Measurements from ENCODE around the gene HBE1.
A peak's percentile ranks its signal among the peaks of the same experiment; 100 is the strongest.
"Not testable (repeated sequence)": the region's sequence is repeated elsewhere in the genome, so short reads cannot be mapped to it uniquely, and the experiment has no call there.

HBE1 gene

GRCh38 chr11:5269715-5270147 is at the start of gene HBE1:
Gene HBE1, minus strand, starts transcription at chr11:5269945. Its CDS starts 55 bp downstream, at chr11:5269890.
- DNase-seq: no peak

DNA sequence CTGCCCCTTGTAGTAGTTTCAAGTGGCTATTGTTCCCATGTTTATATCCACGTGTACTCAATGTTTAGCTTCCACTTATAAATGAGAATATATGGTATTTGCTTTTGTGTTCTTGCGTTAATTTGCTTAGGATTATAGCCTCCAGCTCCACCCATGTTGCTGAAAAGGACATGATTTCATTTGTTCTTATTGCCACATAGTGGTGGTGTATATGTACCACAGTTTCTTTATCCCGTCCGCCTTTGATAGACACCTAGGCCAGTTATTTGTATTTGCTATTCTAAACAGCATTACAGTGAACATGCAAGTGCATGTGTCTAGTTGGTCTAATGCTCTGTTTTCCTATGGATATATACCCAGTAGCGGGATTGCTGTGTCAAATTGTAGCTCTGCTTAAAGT is 47.5 kb upstream of the HBE1 start:
- DNase-seq: no peak

GRCh38 chr11:5313326-5314023 is 43.7 kb upstream of the HBE1 start:
- not testable (repeated sequence) for DNase-seq

DNA sequence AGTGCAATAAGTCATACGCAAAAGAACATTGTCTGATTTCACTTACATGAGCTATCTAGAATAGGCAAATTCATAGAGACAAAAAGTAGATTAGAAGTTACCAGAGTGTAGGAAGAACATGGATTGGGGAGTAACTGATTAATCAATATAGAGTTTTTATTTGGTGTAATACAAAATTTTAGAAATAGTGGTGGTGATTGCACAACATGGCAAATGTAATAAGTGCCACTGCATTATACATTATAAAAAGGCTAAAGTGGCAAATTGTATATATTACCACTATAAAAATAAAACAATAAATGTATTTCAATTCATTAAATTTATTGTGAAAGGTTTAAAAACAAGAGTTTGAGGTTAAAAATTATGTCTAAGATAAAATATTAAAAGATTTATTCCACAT is 40.7 kb upstream of the HBE1 start:
- DNase-seq: no peak

DNA sequence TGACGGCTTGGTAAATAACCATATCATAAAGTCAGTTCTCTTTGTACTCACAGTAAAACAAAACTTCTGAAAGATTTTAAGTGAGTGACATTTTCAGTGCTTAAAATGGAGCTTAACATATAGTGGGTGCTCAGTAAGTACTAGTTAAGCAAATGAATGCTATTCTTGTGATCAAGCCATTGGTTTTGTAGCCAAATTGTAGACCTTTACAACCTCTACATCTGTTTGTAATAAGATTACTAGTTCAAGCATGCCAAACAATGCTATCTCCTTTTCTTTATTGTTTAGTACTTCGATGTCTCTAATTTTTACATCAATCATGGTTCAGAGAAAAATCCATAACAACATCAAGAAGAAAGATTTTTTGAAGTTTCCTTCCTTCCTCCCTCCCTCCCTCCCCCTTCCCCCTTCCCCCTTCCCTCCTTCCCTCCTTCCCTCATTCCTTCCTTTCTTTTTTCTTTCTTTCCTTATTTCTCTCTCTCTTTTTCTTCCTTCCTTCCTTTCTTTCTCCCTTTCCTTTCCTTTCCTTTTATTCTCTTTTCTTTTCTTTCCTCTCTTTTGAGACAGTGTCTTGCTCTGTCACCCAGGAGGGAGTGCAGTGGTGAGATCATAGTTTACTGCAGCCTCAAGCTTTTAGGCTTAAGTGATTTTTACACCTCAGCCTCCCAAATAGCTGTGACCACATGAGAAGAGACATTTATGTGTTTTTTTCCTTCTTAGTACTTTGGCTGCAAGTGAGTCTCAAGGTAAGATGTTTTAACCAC is 37.7 kb upstream of the HBE1 start:
- no peak for DNase-seq

DNA sequence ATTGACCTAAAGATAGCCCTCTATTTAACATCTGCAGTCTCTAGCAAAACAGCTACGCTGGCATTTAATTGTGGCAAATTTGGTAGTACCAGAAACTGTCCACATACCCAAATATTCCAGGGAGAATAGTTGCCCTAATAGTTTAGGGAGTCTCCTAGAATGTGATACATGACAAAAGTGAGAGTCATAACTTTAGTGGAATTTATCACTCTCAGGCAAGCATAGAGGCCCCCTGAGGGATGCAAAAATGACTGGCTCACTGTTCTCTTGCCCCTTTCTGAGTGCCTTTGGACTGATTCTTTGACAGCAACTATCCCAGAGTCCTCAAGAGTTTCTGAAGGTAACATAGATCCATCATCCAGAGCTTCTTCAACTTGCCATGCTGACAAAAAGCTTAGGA is 34.3 kb upstream of the HBE1 start:
- no peak for DNase-seq

GRCh38 chr11:5303626-5304025 is 33.9 kb upstream of the HBE1 start:
- no peak for DNase-seq

DNA sequence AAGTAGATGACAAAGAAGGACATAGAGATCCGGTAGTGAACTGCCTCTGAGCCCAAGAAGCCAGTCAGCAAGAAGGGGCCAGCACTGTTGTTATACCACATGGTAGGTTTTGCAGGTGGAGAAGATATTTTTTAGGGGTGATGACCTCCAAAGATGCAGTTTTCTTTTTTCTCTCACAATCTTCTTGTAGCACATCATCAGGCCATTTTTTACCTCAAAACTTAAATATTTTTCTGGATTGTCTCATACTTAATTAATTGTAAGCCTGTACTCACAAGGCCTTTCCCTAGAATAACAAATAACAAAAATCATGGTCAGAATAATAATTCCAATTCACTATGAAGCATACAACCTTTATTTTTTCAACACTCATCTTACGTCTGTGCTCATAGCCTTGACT is 32.1 kb upstream of the HBE1 start, which contains the start of gene OR51B4:
OR51B4 (minus strand) TSS at position 101 of the 400 bp plus-strand sequence; CDS start at position 101, 0 bp downstream.
- no peak for DNase-seq

GRCh38 chr11:5300251-5300650 is 30.5 kb upstream of the HBE1 start:
- DNase-seq: no peak

DNA sequence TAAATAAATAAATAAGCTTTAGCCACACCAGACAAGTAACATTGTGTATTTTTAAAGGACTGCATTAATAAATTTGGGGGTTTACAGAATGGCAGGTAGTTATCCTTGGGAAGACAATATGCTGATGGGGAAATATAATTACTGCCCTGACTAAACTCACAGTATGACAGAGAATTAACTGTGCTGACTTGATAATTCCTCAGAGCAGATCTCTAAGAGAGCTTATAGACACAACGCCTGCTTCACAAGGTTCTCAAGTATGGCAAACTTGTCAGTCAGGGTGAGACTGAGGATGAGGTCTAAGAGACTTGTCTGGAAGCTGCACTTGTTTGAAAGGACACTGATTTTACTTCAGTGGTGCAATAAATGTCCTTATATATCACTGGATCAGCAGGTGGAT is 28.7 kb upstream of the HBE1 start:
- no peak for DNase-seq

- no peak for DNase-seq
These were observed 28.1 kb upstream of the HBE1 start for GRCh38 chr11:5297721-5298323.

DNA sequence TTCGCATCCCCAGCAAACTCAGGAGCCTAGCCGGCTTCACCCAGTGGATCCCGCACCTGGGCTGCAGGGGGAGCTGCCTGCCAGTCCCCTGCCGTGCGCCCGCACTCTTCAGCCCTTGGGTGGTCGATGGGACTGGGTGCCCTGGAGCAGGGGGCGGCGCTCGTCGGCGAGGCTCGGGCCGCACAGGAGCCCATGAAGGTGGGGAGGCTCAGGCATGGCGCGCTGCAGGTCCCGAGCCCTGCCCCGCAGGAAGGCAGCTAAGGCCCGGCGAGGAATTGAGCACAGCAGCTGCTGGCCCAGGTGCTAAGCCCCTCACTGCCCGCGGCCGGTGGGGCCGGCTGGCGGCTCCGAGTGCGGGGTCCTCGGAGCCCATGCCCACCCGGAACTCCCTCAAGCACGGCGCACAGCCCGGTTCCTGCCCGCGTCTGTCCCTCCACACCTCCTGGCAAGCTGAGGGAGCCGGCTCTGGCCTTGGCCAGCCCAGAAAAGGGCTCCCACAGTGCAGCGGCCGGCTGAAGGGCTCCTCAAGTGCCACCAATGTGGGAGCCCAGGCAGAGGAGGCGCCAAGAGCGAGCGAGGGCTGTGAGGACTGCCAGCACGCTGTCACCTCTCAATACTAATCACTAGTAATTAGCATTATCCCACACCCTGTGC is 24.7 kb upstream of the HBE1 start:
- DNase-seq: not testable (repeated sequence)

GRCh38 chr11:5293028-5293427 is 23.3 kb upstream of the HBE1 start:
- DNase-seq: no peak

DNA sequence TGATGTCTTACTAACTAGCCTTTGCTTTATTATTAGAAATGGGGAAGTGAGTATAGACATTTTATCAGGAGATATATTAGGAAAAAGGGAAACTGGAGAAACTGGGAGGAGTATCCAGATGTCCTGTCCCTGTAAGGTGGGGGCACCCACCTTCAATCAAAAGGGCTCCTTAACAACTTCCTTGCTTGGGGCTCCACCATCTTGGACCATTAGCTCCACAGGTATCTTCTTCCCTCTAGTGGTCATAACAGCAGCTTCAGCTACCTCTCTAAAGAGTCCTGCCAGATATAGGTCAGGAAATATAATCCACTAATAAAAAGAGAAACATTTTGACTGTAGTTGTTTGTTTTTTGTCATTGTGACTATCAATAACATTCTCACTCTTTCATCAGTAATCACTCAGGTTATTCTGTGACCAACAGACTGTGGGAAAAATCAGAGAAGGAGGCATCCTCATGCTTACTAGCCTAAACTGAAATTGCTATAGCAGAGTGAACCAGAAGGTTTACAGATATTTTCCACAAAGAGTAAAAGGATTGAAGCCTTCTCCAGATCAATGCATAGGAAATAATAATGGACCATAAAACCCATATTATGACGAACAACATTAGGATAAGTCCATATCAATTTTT is 21.6 kb upstream of the HBE1 start:
- DNase-seq: peak; percentile 17 to 61

DNA sequence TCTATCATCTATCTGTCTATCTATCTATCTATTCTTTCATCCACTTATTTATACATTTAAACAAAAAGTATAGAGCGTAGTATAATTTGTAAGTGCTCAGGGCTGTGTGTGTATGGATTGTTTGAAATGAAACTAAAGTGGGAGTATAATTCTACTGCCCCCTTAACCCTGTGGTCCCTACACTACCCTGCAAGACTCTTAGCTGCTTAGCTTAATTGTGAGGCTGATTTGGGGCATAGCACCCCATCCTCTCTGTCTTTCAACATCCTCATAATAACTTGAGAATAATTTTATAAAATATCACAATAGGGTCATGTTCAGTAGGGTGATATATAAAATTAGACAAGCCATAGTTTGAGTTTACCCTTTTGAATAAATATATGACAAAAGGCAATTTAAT is 20.4 kb upstream of the HBE1 start:
- no peak for DNase-seq

DNA sequence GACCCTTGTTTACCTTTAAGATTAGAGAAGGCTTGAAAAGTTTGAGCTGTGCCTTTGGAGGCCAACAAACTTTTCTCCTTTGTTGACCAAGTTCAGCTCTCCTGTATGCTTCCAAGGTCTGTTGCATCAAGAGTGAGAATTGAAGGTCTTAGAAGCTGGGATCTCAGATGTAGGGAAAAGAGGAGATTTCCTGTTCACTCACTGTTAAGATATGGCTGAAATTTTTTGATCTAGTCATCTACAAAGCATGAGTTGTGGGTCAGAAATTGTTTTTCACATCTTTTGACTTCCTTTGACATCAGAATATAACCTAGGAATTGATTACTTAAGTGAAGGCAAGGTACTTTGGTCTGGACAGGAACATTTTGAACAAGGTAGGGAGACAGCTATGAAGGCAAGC is 20.0 kb upstream of the HBE1 start:
- DNase-seq: peak; percentile 15 to 18

DNA sequence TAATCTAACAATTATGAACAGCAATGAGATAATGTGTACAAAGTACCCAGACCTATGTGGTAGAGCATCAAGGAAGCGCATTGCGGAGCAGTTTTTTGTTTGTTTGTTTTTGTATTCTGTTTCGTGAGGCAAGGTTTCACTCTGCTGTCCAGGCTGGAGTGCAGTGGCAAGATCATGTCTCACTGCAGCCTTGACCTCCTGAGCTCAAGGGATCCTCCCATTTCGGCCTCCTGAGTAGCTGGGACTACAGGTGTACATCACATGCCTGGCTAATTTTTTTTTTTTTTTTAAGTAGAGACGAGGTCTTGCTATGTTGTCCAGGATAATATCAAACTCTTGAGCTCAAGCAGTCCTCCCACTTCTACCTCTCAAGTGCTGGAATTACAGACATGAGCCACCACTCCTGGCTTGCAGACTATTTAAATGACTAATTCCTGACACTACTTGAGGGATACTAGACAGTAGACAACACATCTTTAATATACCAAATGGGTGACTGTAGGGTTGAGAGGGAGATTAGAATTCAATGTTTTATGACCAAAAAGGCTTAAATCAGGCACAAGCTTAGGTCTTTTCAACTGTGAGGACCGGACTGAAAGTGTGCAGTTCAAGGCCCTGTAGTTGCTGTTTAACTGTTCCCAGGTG is 19.3 kb upstream of the HBE1 start:
- DNase-seq: peak in 1 of 2 experiments; percentile 19

- DNase-seq: no peak
These were observed 18.6 kb upstream of the HBE1 start for GRCh38 chr11:5288108-5288905.

DNA sequence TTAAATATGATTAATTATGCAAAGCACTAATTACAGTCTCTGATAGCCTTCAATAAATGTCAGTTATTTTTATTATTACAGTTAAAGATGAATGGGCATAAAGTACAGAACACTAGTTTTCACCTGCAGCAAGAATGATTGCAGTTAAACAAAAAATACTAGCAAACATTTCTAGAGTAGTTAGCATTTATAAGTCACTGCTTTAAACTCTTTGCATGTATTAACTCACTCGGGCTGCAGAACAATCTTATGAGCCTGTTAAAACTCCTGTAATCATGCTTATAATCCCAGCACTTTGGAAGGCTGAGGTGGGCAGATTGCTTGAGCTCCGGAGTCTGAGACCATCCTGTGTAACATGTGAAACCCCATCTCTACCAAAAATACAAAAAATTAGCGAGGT is 17.2 kb upstream of the HBE1 start:
- no peak for DNase-seq

- no peak for DNase-seq
These were observed 16.6 kb upstream of the HBE1 start for GRCh38 chr11:5286351-5286750.

GRCh38 chr11:5285703-5286340 is 16.1 kb upstream of the HBE1 start:
- no peak for DNase-seq
